Measurements from ENCODE around the gene USP17L18. TPM values are rescaled to one million over a fixed set of nuclear protein-coding genes. Genes with fewer than 3 reads are reported as not detected.
"Not testable (repeated sequence)": the region's sequence is repeated elsewhere in the genome, so short reads cannot be mapped to it uniquely, and the experiment has no call there.

Gene USP17L18
- not detected for total RNA-seq (2013)
- polyA plus RNA-seq (not detected), polyA minus RNA-seq (not detected in 2 replicates), total RNA-seq (0 reads per million in 11 experiments)

- H3K9me3 Mint-ChIP-seq; H3K27ac Mint-ChIP-seq; H3K4me3 ChIP-seq (replicated peaks in 1 of 3; ENCODE audit: low read depth in 2 of 3, low read length in 3 of 3); intact Hi-C loops (cut with micrococcal nuclease); H3K27me3 ChIP-seq (ENCODE audit: control insufficient read depth in 2 of 2, insufficient read depth in 2 of 2, low read length in 2 of 2); H3K4me3 Mint-ChIP-seq; H3K9ac ChIP-seq (ENCODE audit: insufficient read depth, low read length, poor library complexity, severe bottlenecking); H4K20me1 ChIP-seq (ENCODE audit: insufficient read depth, low read length); H2AFZ ChIP-seq (ENCODE audit: insufficient read depth, low read depth, low read length, poor library complexity, severe bottlenecking); H3K27me3 Mint-ChIP-seq (ENCODE audit: low read depth in 3 of 3); H3K4me1 ChIP-seq (ENCODE audit: control insufficient read depth in 1 of 2, insufficient read depth in 2 of 2, low read length in 2 of 2); H3K79me2 ChIP-seq (ENCODE audit: insufficient read depth, low read length); H3K36me3 ChIP-seq (replicated peaks in 1 of 2; ENCODE audit: control insufficient read depth in 1 of 2, insufficient read depth in 2 of 2, low read length in 2 of 2); H3K4me2 ChIP-seq (replicated peaks; ENCODE audit: extremely low read depth, low read length, poor library complexity, severe bottlenecking); H3K27ac ChIP-seq (ENCODE audit: low read depth in 1 of 2, low read length in 2 of 2); H3K9me3 ChIP-seq (replicated peaks in 1 of 2; ENCODE audit: control insufficient read depth in 1 of 2, insufficient read depth in 1 of 2, low read length in 2 of 2); H3K36me3 Mint-ChIP-seq; H3K4me1 Mint-ChIP-seq: not testable (repeated sequence)
- 96% methylated on average over 4 of the region's 26 CpGs for WGBS (ENCODE audit: insufficient coverage)
- DNase-seq, result peak in 1 of 3 donors; percentile 0
Observed at GRCh38 chr4:9247953-9248680, at the start of gene USP17L18. Gene USP17L18, plus strand, starts transcription at chr4:9248630. Its CDS starts 0 bp downstream, at chr4:9248630.

GRCh38 chr4:9210357-9210756 is 38.1 kb upstream of the USP17L18 start, which contains the start of gene USP17L10:
Gene USP17L10, plus strand, starts transcription at chr4:9210657. Its CDS starts 0 bp downstream, at chr4:9210657.
- H3K27me3 ChIP-seq (ENCODE audit: control insufficient read depth in 2 of 2, insufficient read depth in 2 of 2, low read length in 2 of 2); H3K4me2 ChIP-seq (replicated peaks; ENCODE audit: extremely low read depth, low read length, poor library complexity, severe bottlenecking); H3K9ac ChIP-seq (ENCODE audit: insufficient read depth, low read length, poor library complexity, severe bottlenecking); H3K4me1 Mint-ChIP-seq; H3K36me3 Mint-ChIP-seq; H3K27ac Mint-ChIP-seq; H3K4me3 Mint-ChIP-seq; H3K79me2 ChIP-seq (ENCODE audit: insufficient read depth, low read length); H3K9me3 ChIP-seq (replicated peaks in 1 of 2; ENCODE audit: control insufficient read depth in 1 of 2, insufficient read depth in 1 of 2, low read length in 2 of 2); H4K20me1 ChIP-seq (ENCODE audit: insufficient read depth, low read length); H2AFZ ChIP-seq (ENCODE audit: insufficient read depth, low read depth, low read length, poor library complexity, severe bottlenecking); H3K36me3 ChIP-seq (replicated peaks in 1 of 2; ENCODE audit: control insufficient read depth in 1 of 2, insufficient read depth in 2 of 2, low read length in 2 of 2); H3K27ac ChIP-seq (ENCODE audit: low read depth in 1 of 2, low read length in 2 of 2); intact Hi-C loops (cut with micrococcal nuclease); H3K4me3 ChIP-seq (replicated peaks in 1 of 3; ENCODE audit: low read depth in 2 of 3, low read length in 3 of 3); H3K27me3 Mint-ChIP-seq (ENCODE audit: low read depth in 3 of 3); H3K4me1 ChIP-seq (ENCODE audit: control insufficient read depth in 1 of 2, insufficient read depth in 2 of 2, low read length in 2 of 2); DNase-seq; H3K9me3 Mint-ChIP-seq: not testable (repeated sequence)
- 91% methylated on average over 4 of the region's 13 CpGs for WGBS (ENCODE audit: insufficient coverage)

DNA sequence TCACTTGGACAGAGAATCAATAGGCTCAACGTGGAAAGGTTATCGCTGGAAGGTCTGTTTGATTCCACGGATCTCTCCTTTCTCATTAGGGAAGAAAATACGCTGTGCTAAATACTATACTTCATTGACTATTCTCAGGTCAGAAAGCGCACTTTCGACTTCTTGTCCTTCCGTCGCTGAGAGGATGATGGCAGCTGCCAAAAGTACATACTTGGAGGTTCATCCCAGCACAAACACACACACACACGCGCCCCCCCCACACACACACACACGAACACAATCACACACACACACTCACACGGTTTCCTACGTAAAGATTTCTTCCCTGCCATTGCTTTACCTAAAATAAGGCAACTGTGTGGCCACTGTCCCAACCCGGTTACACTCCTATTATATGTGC is 33.7 kb upstream of the USP17L18 start:
- H3K4me3 Mint-ChIP-seq; H2AFZ ChIP-seq (ENCODE audit: insufficient read depth, low read depth, low read length, poor library complexity, severe bottlenecking); H3K9me3 ChIP-seq (replicated peaks in 1 of 2; ENCODE audit: control insufficient read depth in 1 of 2, insufficient read depth in 1 of 2, low read length in 2 of 2); H3K27ac ChIP-seq (ENCODE audit: low read depth in 1 of 2, low read length in 2 of 2); H3K9me3 Mint-ChIP-seq; H3K79me2 ChIP-seq (ENCODE audit: insufficient read depth, low read length); H4K20me1 ChIP-seq (ENCODE audit: insufficient read depth, low read length); H3K9ac ChIP-seq (ENCODE audit: insufficient read depth, low read length, poor library complexity, severe bottlenecking); H3K4me3 ChIP-seq (replicated peaks in 1 of 3; ENCODE audit: low read depth in 2 of 3, low read length in 3 of 3); H3K36me3 ChIP-seq (replicated peaks in 1 of 2; ENCODE audit: control insufficient read depth in 1 of 2, insufficient read depth in 2 of 2, low read length in 2 of 2); intact Hi-C loops (cut with micrococcal nuclease); H3K27me3 ChIP-seq (ENCODE audit: control insufficient read depth in 2 of 2, insufficient read depth in 2 of 2, low read length in 2 of 2); H3K4me1 ChIP-seq (ENCODE audit: control insufficient read depth in 1 of 2, insufficient read depth in 2 of 2, low read length in 2 of 2); DNase-seq; H3K4me2 ChIP-seq (replicated peaks; ENCODE audit: extremely low read depth, low read length, poor library complexity, severe bottlenecking); H3K27me3 Mint-ChIP-seq (ENCODE audit: low read depth in 3 of 3); H3K27ac Mint-ChIP-seq; H3K4me1 Mint-ChIP-seq; H3K36me3 Mint-ChIP-seq: not testable (repeated sequence)
- WGBS (ENCODE audit: insufficient coverage), result 93% methylated on average over 5 of the region's 14 CpGs

- H3K4me1 ChIP-seq (ENCODE audit: control insufficient read depth in 1 of 2, insufficient read depth in 2 of 2, low read length in 2 of 2); H3K36me3 ChIP-seq (replicated peaks in 1 of 2; ENCODE audit: control insufficient read depth in 1 of 2, insufficient read depth in 2 of 2, low read length in 2 of 2); H3K9me3 Mint-ChIP-seq; H3K36me3 Mint-ChIP-seq; H3K4me1 Mint-ChIP-seq; H3K27me3 Mint-ChIP-seq (ENCODE audit: low read depth in 3 of 3); H3K27ac ChIP-seq (ENCODE audit: low read depth in 1 of 2, low read length in 2 of 2); H3K4me3 Mint-ChIP-seq; H3K9ac ChIP-seq (ENCODE audit: insufficient read depth, low read length, poor library complexity, severe bottlenecking); intact Hi-C loops (cut with micrococcal nuclease); H3K79me2 ChIP-seq (ENCODE audit: insufficient read depth, low read length); H2AFZ ChIP-seq (ENCODE audit: insufficient read depth, low read depth, low read length, poor library complexity, severe bottlenecking); H4K20me1 ChIP-seq (ENCODE audit: insufficient read depth, low read length); H3K4me2 ChIP-seq (replicated peaks; ENCODE audit: extremely low read depth, low read length, poor library complexity, severe bottlenecking); H3K27me3 ChIP-seq (ENCODE audit: control insufficient read depth in 2 of 2, insufficient read depth in 2 of 2, low read length in 2 of 2); H3K27ac Mint-ChIP-seq; H3K9me3 ChIP-seq (replicated peaks in 1 of 2; ENCODE audit: control insufficient read depth in 1 of 2, insufficient read depth in 1 of 2, low read length in 2 of 2); H3K4me3 ChIP-seq (replicated peaks in 1 of 3; ENCODE audit: low read depth in 2 of 3, low read length in 3 of 3); DNase-seq: not testable (repeated sequence)
- no CpG with 5 or more reads among the region's 14 CpGs for WGBS (ENCODE audit: insufficient coverage)
Observed at GRCh38 chr4:9215105-9215504, 33.3 kb upstream of the USP17L18 start, which contains the start of gene USP17L11. Gene USP17L11, plus strand, starts transcription at chr4:9215405. Its CDS starts 0 bp downstream, at chr4:9215405.
